K562 (cell line): Measurements from ENCODE around the gene ZPR1.

Experiments
- EZH2 ChIP-seq: IDR thresholded peaks from 2 replicates; pipeline ENCODE4 v1.6.1; 2012; ENCODE audit warnings: low read depth, mild to moderate bottlenecking, inconsistent platforms, low read length, borderline replicate concordance
- GATA2 ChIP-seq: sonication (generic); formaldehyde crosslinking; IDR thresholded peaks from 2 replicates; pipeline ENCODE4 v1.4.0; 2020; ENCODE audit warnings: mild to moderate bottlenecking, missing genetic modification reagents
- JUND ChIP-seq, 2 experiments: IDR thresholded peaks; 2 replicates in 1 of 2; 3 replicates in 1 of 2; pipeline ENCODE4 v1.6.1; 2011; ENCODE audit warnings: borderline replicate concordance in 2 of 2, low read depth in 2 of 2, low read length in 2 of 2, improper control_type of control experiment in 1 of 2, missing biosample characterization in 1 of 2, missing genetic modification characterization in 1 of 2, missing genetic modification reagents in 1 of 2
- KDM5B ChIP-seq: fragments of 200-600 bp; sonication (generic); IDR thresholded peaks from 2 replicates; pipeline ENCODE4 v1.6.1; 2012; ENCODE audit warnings: low read depth, mild to moderate bottlenecking, moderate library complexity, low read length, control low read depth, inconsistent platforms; ENCODE audit not compliant: insufficient replicate concordance
- MAX ChIP-seq: sonication (generic); formaldehyde crosslinking; IDR thresholded peaks from 2 replicates; pipeline ENCODE4 v1.9.0; 2022; ENCODE audit warnings: mild to moderate bottlenecking, missing genetic modification reagents
- POLR2A ChIP-seq: fragments of 450-650 bp; conservative IDR thresholded peaks from 2 replicates; pipeline ENCODE4 v1.6.1; 2016
- RFX1 ChIP-seq: fragments of 450-650 bp; IDR thresholded peaks from 2 replicates; pipeline ENCODE4 v1.6.1; 2016; ENCODE audit warnings: mild to moderate bottlenecking, moderate library complexity
- SETDB1 ChIP-seq: IDR thresholded peaks from one replicate; pipeline ENCODE4 v1.6.1; 2012; ENCODE audit warnings: low read length, control low read depth, inconsistent platforms
- TF ChIP-seq, protein P1 (sequence below): fragments of 450-650 bp; IDR thresholded peaks from 2 replicates; pipeline ENCODE4 v1.6.1; 2016; ENCODE audit warnings: low read depth, mild to moderate bottlenecking, moderate library complexity
- TF ChIP-seq, protein P2 (sequence below), 2 experiments: IDR thresholded peaks in 1 of 2; conservative IDR thresholded peaks in 1 of 2; 2 replicates each; pipeline ENCODE4 v1.6.1; 2016; ENCODE audit warnings: low read depth in 2 of 2, mild to moderate bottlenecking in 1 of 2, missing compliant biosample characterization in 1 of 2, missing genetic modification characterization in 1 of 2, moderate library complexity in 1 of 2

GRCh38 chr11:116729501-116730240, 58.2 kb downstream of the ZPR1 start:
- no peak for TF ChIP-seq EZH2
- TF ChIP-seq, protein P1, sequence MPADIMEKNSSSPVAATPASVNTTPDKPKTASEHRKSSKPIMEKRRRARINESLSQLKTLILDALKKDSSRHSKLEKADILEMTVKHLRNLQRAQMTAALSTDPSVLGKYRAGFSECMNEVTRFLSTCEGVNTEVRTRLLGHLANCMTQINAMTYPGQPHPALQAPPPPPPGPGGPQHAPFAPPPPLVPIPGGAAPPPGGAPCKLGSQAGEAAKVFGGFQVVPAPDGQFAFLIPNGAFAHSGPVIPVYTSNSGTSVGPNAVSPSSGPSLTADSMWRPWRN = no peak
- no peak for TF ChIP-seq GATA2
- no peak for TF ChIP-seq MAX (CRISPR knock-in tag)
- TF ChIP-seq, protein P2, sequence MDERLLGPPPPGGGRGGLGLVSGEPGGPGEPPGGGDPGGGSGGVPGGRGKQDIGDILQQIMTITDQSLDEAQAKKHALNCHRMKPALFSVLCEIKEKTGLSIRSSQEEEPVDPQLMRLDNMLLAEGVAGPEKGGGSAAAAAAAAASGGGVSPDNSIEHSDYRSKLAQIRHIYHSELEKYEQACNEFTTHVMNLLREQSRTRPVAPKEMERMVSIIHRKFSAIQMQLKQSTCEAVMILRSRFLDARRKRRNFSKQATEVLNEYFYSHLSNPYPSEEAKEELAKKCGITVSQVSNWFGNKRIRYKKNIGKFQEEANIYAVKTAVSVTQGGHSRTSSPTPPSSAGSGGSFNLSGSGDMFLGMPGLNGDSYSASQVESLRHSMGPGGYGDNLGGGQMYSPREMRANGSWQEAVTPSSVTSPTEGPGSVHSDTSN (CRISPR knock-in tag; IDR thresholded peaks at IDR 0.05; ENCODE audit: low read depth) = no peak
- TF ChIP-seq, protein P2 (tag; conservative IDR thresholded peaks at IDR 0.05; ENCODE audit: low read depth) = no peak
- no peak for TF ChIP-seq JUND (IDR thresholded peaks at IDR 0.05; ENCODE audit: borderline replicate concordance, low read depth, low read length)
- TF ChIP-seq JUND (tag; IDR thresholded peaks at IDR 0.05; ENCODE audit: borderline replicate concordance, low read depth, low read length) = no peak
- TF ChIP-seq KDM5B = no peak
- TF ChIP-seq POLR2A = no peak
- TF ChIP-seq RFX1 = no peak
- TF ChIP-seq SETDB1 = no peak
